Activated T-cell treated with anti-CD3 and anti-CD28 coated beads for 1 hour (primary cell): Measurements from ENCODE around the gene SPATS2.
"Not testable (repeated sequence)": the region's sequence is repeated elsewhere in the genome, so short reads cannot be mapped to it uniquely, and the experiment has no call there.

ENCODE experiments used
- DNase-seq: peaks from one replicate; pipeline ENCODE4 v3.0.0-alpha.2; 2020; ENCODE audit warnings: low read depth

SPATS2 gene

GRCh38 chr12:49410818-49411217, 43.6 kb downstream of the SPATS2 start:
- no peak for DNase-seq

GRCh38 chr12:49413010-49413409, 45.7 kb downstream of the SPATS2 start:
- no peak for DNase-seq

- DNase-seq, result no peak
Measured at GRCh38 chr12:49413796-49414195, 46.5 kb downstream of the SPATS2 start.

- DNase-seq, result no peak
Measured at GRCh38 chr12:49414364-49414763, 47.1 kb downstream of the SPATS2 start.

- no peak for DNase-seq
Measured at GRCh38 chr12:49415521-49415970, 48.3 kb downstream of the SPATS2 start.

GRCh38 chr12:49416892-49417291, 49.6 kb downstream of the SPATS2 start:
- no peak for DNase-seq

- no peak for DNase-seq
Measured at GRCh38 chr12:49417558-49417957, 50.3 kb downstream of the SPATS2 start.

GRCh38 chr12:49420556-49420955, 53.3 kb downstream of the SPATS2 start:
- no peak for DNase-seq

- no peak for DNase-seq
Measured at GRCh38 chr12:49422114-49422513, 54.9 kb downstream of the SPATS2 start.

GRCh38 chr12:49428793-49429192, 61.5 kb downstream of the SPATS2 start:
- no peak for DNase-seq

GRCh38 chr12:49432616-49433015, 65.4 kb downstream of the SPATS2 start:
- DNase-seq, result no peak

GRCh38 chr12:49436799-49437198, 69.5 kb downstream of the SPATS2 start:
- not testable (repeated sequence) for DNase-seq

- DNase-seq, result no peak
Measured at GRCh38 chr12:49439042-49439441, 71.8 kb downstream of the SPATS2 start.

- no peak for DNase-seq
Measured at GRCh38 chr12:49440035-49440434, 72.8 kb downstream of the SPATS2 start.

- DNase-seq, result no peak
Measured at GRCh38 chr12:49442915-49443314, 75.7 kb downstream of the SPATS2 start.

- DNase-seq, result no peak
Measured at GRCh38 chr12:49446571-49446970, 79.3 kb downstream of the SPATS2 start.

- no peak for DNase-seq
Measured at GRCh38 chr12:49448858-49449257, 81.6 kb downstream of the SPATS2 start.

- no peak for DNase-seq
Measured at GRCh38 chr12:49451468-49452259, 84.4 kb downstream of the SPATS2 start.

- DNase-seq, result no peak
Measured at GRCh38 chr12:49455501-49455900, 88.2 kb downstream of the SPATS2 start.

- DNase-seq, result no peak
Measured at GRCh38 chr12:49456131-49456679, 88.9 kb downstream of the SPATS2 start.

GRCh38 chr12:49458816-49459215, 91.6 kb downstream of the SPATS2 start:
- DNase-seq, result no peak

- DNase-seq, result no peak
Measured at GRCh38 chr12:49461221-49461620, 94.0 kb downstream of the SPATS2 start.

- DNase-seq, result no peak
Measured at GRCh38 chr12:49462083-49462744, 95.0 kb downstream of the SPATS2 start.
